Type B pancreatic cell (in vitro differentiated cells): ENCODE data around the gene GNAL. TPM values are rescaled to one million over a fixed set of nuclear protein-coding genes. Genes with fewer than 3 reads are reported as not detected.
A peak's percentile ranks its signal among the peaks of the same experiment; 100 is the strongest.

Experiments
- DNase-seq: peaks from one replicate; pipeline ENCODE4 v3.0.0; 2021; ENCODE audit warnings: mixed read lengths; ENCODE audit not compliant: unreplicated experiment; ENCODE audit errors: extremely low spot score
- H3K27ac Mint-ChIP-seq: 2 replicates; pipeline ENCODE4 v1.8.0; 2021; ENCODE audit warnings: mild to moderate bottlenecking, mixed read lengths
- H3K27me3 Mint-ChIP-seq: 2 replicates; pipeline ENCODE4 v1.8.0; 2021; ENCODE audit warnings: mixed read lengths
- H3K36me3 Mint-ChIP-seq: 2 replicates; pipeline ENCODE4 v1.8.0; 2021; ENCODE audit warnings: mixed read lengths
- H3K4me1 Mint-ChIP-seq: one replicate; pipeline ENCODE4 v1.8.0; 2021; ENCODE audit warnings: mixed read lengths; ENCODE audit not compliant: unreplicated experiment
- H3K4me3 Mint-ChIP-seq: 2 replicates; pipeline ENCODE4 v1.8.0; 2021; ENCODE audit warnings: mild to moderate bottlenecking, mixed read lengths
- H3K9me3 Mint-ChIP-seq: 2 replicates; pipeline ENCODE4 v1.8.0; 2021; ENCODE audit warnings: mixed read lengths
- total RNA-seq: library from RNA; stranded (reverse); gene quantifications from 2 replicates; pipeline ENCODE4 v1.2.1, GENCODE V29; 2021; ENCODE audit warnings: low replicate concordance
- TF ChIP-seq, protein P1 (sequence below): fragments of 200-600 bp; sonication (generic); conservative IDR thresholded peaks from 2 replicates; pipeline ENCODE4 v1.5.0; 2021; ENCODE audit warnings: antibody characterized with exemption, mild to moderate bottlenecking

Gene GNAL
- total RNA-seq, 1 donor from 2014 or later: 12.9 TPM

- no peaks in the 10 kb centered on the region for H3K36me3 Mint-ChIP-seq
- no peak for DNase-seq
- H3K9me3 Mint-ChIP-seq: no peaks in the 10 kb centered on the region
- H3K4me1 Mint-ChIP-seq: no peaks in the 10 kb centered on the region
- TF ChIP-seq, protein P1, sequence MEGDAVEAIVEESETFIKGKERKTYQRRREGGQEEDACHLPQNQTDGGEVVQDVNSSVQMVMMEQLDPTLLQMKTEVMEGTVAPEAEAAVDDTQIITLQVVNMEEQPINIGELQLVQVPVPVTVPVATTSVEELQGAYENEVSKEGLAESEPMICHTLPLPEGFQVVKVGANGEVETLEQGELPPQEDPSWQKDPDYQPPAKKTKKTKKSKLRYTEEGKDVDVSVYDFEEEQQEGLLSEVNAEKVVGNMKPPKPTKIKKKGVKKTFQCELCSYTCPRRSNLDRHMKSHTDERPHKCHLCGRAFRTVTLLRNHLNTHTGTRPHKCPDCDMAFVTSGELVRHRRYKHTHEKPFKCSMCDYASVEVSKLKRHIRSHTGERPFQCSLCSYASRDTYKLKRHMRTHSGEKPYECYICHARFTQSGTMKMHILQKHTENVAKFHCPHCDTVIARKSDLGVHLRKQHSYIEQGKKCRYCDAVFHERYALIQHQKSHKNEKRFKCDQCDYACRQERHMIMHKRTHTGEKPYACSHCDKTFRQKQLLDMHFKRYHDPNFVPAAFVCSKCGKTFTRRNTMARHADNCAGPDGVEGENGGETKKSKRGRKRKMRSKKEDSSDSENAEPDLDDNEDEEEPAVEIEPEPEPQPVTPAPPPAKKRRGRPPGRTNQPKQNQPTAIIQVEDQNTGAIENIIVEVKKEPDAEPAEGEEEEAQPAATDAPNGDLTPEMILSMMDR: no peak
- peaks cover 2% of the 10 kb centered on the region for H3K27me3 Mint-ChIP-seq
- no peak overlapping the region for H3K27ac Mint-ChIP-seq
- H3K4me3 Mint-ChIP-seq: no peak overlapping the region
Measured at GRCh38 chr18:11739893-11740292, 50.8 kb downstream of the GNAL start.

- Mint-ChIP-seq H3K4me1 (no peaks in the 10 kb centered on the region), H3K4me3 (no peak overlapping the region), H3K27me3 (peaks cover 2% of the 10 kb centered on the region), H3K36me3 (no peaks in the 10 kb centered on the region), H3K9me3 (no peaks in the 10 kb centered on the region), H3K27ac (no peak overlapping the region)
- no peak for DNase-seq
- TF ChIP-seq, protein P1: no peak
Measured at GRCh38 chr18:11740461-11740860, 51.4 kb downstream of the GNAL start.

DNA sequence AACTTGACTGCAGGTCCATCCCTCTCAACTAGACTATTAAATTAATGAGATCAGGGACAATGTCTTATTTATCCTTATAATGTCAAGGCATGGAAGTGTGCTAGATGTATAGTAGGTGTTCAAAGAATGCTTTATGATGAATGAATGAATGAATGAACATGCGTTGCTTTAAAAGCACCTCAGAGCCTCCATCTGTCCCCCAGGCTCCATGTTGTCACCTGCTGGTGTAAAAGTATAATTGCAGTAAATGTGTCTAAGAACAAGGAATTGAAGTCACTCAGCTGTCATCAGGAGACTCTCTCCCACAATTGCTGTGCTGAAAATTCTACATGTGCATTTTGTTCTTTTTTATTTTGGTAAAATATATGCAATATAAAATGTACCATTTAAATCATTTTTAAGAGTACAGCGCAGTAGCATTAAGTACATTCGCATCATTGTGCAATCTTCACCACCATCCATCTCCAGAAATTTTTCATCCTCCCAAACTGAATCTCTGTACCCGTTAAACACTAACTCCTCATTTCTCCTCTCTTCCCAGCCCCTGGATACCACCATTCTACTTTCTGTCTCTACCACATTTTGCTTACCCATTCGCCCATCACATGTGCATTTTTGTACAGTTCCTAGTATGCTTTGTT lies 52.6 kb downstream of the GNAL start:
- H3K36me3 Mint-ChIP-seq: no peaks in the 10 kb centered on the region
- no peak for DNase-seq
- H3K9me3 Mint-ChIP-seq: no peaks in the 10 kb centered on the region
- no peaks in the 10 kb centered on the region for H3K4me1 Mint-ChIP-seq
- TF ChIP-seq, protein P1: peak; percentile 71
- no peak overlapping the region for H3K4me3 Mint-ChIP-seq
- H3K27me3 Mint-ChIP-seq: peaks cover 5% of the 10 kb centered on the region
- H3K27ac Mint-ChIP-seq: no peak overlapping the region

GRCh38 chr18:11745521-11745920 lies 56.5 kb downstream of the GNAL start:
- Mint-ChIP-seq H3K9me3 (no peaks in the 10 kb centered on the region), H3K36me3 (no peaks in the 10 kb centered on the region), H3K4me1 (no peaks in the 10 kb centered on the region), H3K4me3 (no peak overlapping the region), H3K27me3 (peaks cover 21% of the 10 kb centered on the region), H3K27ac (no peak overlapping the region)
- TF ChIP-seq, protein P1: no peak
- DNase-seq: no peak

DNA sequence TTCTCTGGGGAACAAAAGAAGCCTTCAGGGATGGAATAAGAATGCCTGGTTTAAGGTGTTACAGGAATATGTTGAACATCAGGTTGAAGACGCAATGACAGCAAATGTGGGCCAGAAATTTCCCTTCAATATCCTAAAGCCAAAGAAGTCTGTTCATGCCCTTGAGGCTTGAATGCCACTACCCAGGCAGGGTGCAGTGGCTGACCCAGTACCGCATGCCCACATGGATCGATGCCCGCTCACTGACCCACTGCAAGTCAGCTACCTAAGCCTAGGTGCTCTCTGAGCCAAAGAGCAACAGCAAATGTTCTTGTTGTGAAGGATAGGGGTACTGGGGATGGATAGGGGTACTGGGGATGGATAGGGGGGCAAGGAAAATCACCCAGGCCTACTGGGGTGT lies 58.2 kb downstream of the GNAL start:
- H3K27ac Mint-ChIP-seq: no peak overlapping the region

More for the DNA sequence above, 58.2 kb downstream of the GNAL start:
- Mint-ChIP-seq H3K27me3 (peaks cover 35% of the 10 kb centered on the region), H3K36me3 (no peaks in the 10 kb centered on the region), H3K9me3 (no peaks in the 10 kb centered on the region), H3K4me3 (no peak overlapping the region), H3K4me1 (peaks cover 4% of the 10 kb centered on the region)
- TF ChIP-seq, protein P1: no peak
- DNase-seq: no peak
